ENCODE measurements around the gene UBR4.

Gene UBR4

GRCh38 chr1:19096036-19096833 is 113.8 kb downstream of the UBR4 start:
- DNase-seq = peak in 27 of 56 donors; percentile 2 to 55 (median 16)

GRCh38 chr1:19091196-19091953 is 118.7 kb downstream of the UBR4 start:
- DNase-seq = no peak

- no peak for DNase-seq
Observed at GRCh38 chr1:19089524-19089923, 120.5 kb downstream of the UBR4 start.

- no peak for DNase-seq
Observed at GRCh38 chr1:19088717-19089442, 121.2 kb downstream of the UBR4 start.

GRCh38 chr1:19087737-19088594 is 122.1 kb downstream of the UBR4 start:
- no peak for DNase-seq

GRCh38 chr1:19087017-19087736 is 122.9 kb downstream of the UBR4 start:
- no peak for DNase-seq

GRCh38 chr1:19086176-19086875 is 123.7 kb downstream of the UBR4 start:
- DNase-seq = no peak

- DNase-seq = no peak
Observed at GRCh38 chr1:19084206-19084738, 125.8 kb downstream of the UBR4 start.

GRCh38 chr1:19083081-19083480 is 127.0 kb downstream of the UBR4 start:
- no peak for DNase-seq

- peak in 18 of 56 donors; percentile 9 to 66 (median 30) for DNase-seq
Observed at GRCh38 chr1:19081218-19081893, 128.7 kb downstream of the UBR4 start.

GRCh38 chr1:19080721-19081120 is 129.3 kb downstream of the UBR4 start:
- no peak for DNase-seq

- peak in 7 of 56 donors; percentile 13 to 46 (median 25) for DNase-seq
Observed at GRCh38 chr1:19079541-19080472, 130.3 kb downstream of the UBR4 start.

GRCh38 chr1:19078536-19078935 is 131.5 kb downstream of the UBR4 start:
- no peak for DNase-seq

- DNase-seq = no peak
Observed at GRCh38 chr1:19076841-19077616, 133.0 kb downstream of the UBR4 start.

GRCh38 chr1:19074902-19075721 is 135.0 kb downstream of the UBR4 start:
- DNase-seq = peak in 13 of 56 donors; percentile 14 to 45 (median 27)

Measured in nucleus accumbens (tissue), 56 donors.